Suprapubic skin (tissue), 4 donors: ENCODE results near the gene CXCL1.

Source experiments
- POLR2A ChIP-seq, 2 donors: fragments of 450-650 bp; IDR thresholded peaks; one replicate each; pipeline ENCODE4 v1.6.1; 2017; ENCODE audit warnings: antibody characterized with exemption in 2 of 2, mild to moderate bottlenecking in 2 of 2, moderate library complexity in 2 of 2
- POLR2AphosphoS5 ChIP-seq, 3 donors: sonication (generic); formaldehyde crosslinking; IDR thresholded peaks; one replicate each; pipeline ENCODE4 v1.6.1; 2017; ENCODE audit warnings: antibody characterized with exemption in 3 of 3
- TF ChIP-seq, protein P1 (sequence below), 2 donors: fragments of 200-600 bp in 1 of 2; fragments of 450-650 bp in 1 of 2; sonication (generic) in 1 of 2; IDR thresholded peaks; one replicate each; pipeline ENCODE4 v1.5.1; 2016 to 2019; ENCODE audit warnings: antibody characterized with exemption in 2 of 2, mild to moderate bottlenecking in 1 of 2, moderate library complexity in 1 of 2

DNA sequence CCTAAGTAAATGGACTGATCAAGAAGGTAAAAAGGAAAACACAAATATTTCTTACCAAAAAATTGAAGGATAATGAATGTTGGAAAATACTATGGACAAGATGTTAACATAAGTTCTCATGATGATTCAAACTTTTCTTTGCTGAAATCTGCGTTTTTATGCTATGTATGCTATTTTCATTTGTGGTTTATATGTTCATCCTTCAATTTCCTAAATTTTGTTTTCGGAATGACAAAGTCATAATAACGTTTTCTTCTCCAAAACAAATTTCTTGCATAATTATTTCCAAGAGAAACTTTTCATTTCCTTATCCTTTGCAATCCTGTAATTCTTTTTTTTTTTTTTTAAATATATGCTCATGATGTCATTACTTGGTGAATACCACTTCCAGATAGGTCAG is 8.3 kb upstream of the CXCL1 start:
- TF ChIP-seq POLR2AphosphoS5 (IDR thresholded peaks at IDR 0.05) (no peak), POLR2A (IDR thresholded peaks at IDR 0.05) (no peak)
- TF ChIP-seq, protein P1, sequence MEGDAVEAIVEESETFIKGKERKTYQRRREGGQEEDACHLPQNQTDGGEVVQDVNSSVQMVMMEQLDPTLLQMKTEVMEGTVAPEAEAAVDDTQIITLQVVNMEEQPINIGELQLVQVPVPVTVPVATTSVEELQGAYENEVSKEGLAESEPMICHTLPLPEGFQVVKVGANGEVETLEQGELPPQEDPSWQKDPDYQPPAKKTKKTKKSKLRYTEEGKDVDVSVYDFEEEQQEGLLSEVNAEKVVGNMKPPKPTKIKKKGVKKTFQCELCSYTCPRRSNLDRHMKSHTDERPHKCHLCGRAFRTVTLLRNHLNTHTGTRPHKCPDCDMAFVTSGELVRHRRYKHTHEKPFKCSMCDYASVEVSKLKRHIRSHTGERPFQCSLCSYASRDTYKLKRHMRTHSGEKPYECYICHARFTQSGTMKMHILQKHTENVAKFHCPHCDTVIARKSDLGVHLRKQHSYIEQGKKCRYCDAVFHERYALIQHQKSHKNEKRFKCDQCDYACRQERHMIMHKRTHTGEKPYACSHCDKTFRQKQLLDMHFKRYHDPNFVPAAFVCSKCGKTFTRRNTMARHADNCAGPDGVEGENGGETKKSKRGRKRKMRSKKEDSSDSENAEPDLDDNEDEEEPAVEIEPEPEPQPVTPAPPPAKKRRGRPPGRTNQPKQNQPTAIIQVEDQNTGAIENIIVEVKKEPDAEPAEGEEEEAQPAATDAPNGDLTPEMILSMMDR (IDR thresholded peaks at IDR 0.05), result no peak
